ENCODE measurements around the gene DLGAP4. TPM values are rescaled to one million over a fixed set of nuclear protein-coding genes. Genes with fewer than 3 reads are reported as not detected.

DLGAP4 gene
- total and polyA plus RNA-seq, 10 of the 15 experiments (the other 5 are each of a cell fraction or from before 2014, with no cell fraction given), result 0.42 to 43.3 (median 19.0) TPM

- TF ChIP-seq ZBTB40 (IDR thresholded peaks at IDR 0.05; ENCODE audit: borderline replicate concordance), result peak; percentile 59
- no peak for TF ChIP-seq CHD1 (IDR thresholded peaks at IDR 0.05; ENCODE audit: low read depth, low read length)
- TF ChIP-seq MLLT1 (IDR thresholded peaks at IDR 0.05), result 0 out of 2 replicates have a peak, but pooled peaks have one; percentile 28
- peak; percentile 55; the same call in 1 of the 2 replicates for TF ChIP-seq GABPA (IDR thresholded peaks at IDR 0.05; ENCODE audit: low read depth)
- 0 out of 2 replicates have a peak, but pooled peaks have one; percentile 7 for TF ChIP-seq ZBTB11 (CRISPR knock-in tag; IDR thresholded peaks at IDR 0.05)
- no peak for TF ChIP-seq TARDBP (IDR thresholded peaks at IDR 0.05; ENCODE audit: borderline replicate concordance)
- no peak for TF ChIP-seq SUZ12 (IDR thresholded peaks at IDR 0.05; ENCODE audit: unreplicated experiment)
- TF ChIP-seq NKRF (conservative IDR thresholded peaks at IDR 0.05), result 0 out of 2 replicates have a peak, but pooled peaks have one; percentile 29
- no peak for TF ChIP-seq BHLHE40 (IDR thresholded peaks at IDR 0.05; ENCODE audit: borderline replicate concordance in 1 of 2, low read depth in 2 of 2, low read length in 1 of 2)
- no peak for TF ChIP-seq HDAC6 (IDR thresholded peaks at IDR 0.05; ENCODE audit: unreplicated experiment)
Observed at GRCh38 chr20:36461600-36462439, 155.7 kb downstream of the DLGAP4 start (continued).

Data from GM12878 (cell line).